C4-2B (cell line): ENCODE data around the gene CCDC88B.

ENCODE experiments used
- H3K27ac ChIP-seq: fragments of 450-650 bp; 2 replicates; pipeline ENCODE4 v1.5.1; 2017
- ZFX ChIP-seq: fragments of 450-650 bp; IDR thresholded peaks from 2 replicates; pipeline ENCODE4 v1.6.1; 2017
- TF ChIP-seq, protein P1 (sequence below): fragments of 450-650 bp; conservative IDR thresholded peaks from 2 replicates; pipeline ENCODE4 v1.5.1; 2017; ENCODE audit warnings: mild to moderate bottlenecking

CCDC88B gene

DNA sequence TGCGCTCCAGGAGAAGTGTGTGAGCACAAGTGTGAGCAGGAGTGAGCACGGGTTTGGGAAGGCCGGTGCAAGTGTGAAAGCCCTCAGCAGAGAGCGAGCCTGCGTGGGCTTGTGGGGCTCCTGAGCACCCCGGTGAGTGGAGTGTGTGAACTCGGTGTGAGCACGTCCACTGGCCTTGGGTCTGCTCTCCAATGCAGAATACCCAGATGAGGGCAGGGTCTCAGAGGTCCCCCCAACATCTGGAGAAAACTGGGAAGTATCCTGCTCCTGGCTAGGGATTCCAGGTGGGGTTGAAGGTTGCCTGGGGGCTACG is 33.5 kb upstream of the CCDC88B start:
- peak overlapping the region; percentile 89 for H3K27ac ChIP-seq
- TF ChIP-seq, protein P1, sequence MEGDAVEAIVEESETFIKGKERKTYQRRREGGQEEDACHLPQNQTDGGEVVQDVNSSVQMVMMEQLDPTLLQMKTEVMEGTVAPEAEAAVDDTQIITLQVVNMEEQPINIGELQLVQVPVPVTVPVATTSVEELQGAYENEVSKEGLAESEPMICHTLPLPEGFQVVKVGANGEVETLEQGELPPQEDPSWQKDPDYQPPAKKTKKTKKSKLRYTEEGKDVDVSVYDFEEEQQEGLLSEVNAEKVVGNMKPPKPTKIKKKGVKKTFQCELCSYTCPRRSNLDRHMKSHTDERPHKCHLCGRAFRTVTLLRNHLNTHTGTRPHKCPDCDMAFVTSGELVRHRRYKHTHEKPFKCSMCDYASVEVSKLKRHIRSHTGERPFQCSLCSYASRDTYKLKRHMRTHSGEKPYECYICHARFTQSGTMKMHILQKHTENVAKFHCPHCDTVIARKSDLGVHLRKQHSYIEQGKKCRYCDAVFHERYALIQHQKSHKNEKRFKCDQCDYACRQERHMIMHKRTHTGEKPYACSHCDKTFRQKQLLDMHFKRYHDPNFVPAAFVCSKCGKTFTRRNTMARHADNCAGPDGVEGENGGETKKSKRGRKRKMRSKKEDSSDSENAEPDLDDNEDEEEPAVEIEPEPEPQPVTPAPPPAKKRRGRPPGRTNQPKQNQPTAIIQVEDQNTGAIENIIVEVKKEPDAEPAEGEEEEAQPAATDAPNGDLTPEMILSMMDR: no peak
- no peak for TF ChIP-seq ZFX

DNA sequence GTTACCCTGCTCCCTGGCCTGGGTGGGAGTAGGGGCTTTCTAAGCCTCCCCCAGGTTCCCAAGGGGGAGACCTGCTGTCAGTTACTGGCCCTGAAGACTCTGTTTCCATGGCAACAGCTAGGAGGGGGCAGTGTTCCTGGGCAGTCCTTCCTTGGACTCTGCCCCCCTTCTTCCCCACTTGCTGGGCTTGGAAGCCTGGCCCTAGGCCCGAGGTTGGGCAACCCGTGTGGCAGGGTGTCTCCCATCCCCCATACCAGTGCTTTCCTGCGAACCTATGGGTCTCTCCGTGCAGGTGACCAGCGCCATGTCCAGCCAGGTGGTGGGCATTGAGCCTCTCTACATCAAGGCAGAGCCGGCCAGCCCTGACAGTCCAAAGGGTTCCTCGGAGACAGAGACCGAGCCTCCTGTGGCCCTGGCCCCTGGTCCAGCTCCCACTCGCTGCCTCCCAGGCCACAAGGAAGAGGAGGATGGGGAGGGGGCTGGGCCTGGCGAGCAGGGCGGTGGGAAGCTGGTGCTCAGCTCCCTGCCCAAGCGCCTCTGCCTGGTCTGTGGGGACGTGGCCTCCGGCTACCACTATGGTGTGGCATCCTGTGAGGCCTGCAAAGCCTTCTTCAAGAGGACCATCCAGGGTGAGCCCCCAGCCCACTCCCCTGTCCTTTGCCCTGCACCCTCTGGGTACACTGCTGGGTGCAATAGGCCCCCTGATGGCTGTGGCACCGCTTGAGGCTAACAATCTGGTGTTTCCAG is 33.0 kb upstream of the CCDC88B start:
- no peak for TF ChIP-seq ZFX
- TF ChIP-seq, protein P1: no peak
- peak overlapping the region; percentile 89 for H3K27ac ChIP-seq

DNA sequence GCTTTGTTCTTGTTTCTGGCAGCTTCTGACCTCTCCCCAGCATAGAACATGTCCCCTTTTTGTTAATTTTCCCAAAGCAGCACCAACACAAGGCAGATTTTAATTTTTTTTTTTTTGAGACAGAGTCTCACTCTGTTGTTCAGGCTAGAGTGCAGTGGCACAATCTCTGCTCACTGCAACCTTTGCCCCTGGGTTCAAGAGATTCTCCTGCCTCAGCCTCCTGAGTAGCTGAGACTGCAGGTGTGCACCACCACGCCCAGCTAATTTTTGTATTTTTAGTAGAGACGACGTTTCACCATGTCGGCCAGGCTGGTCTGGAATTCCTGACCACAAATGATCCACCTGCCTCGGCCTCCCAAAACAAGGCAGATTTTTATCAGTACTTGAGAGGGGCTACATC is 32.2 kb upstream of the CCDC88B start:
- H3K27ac ChIP-seq: peak overlapping the region; percentile 89

DNA sequence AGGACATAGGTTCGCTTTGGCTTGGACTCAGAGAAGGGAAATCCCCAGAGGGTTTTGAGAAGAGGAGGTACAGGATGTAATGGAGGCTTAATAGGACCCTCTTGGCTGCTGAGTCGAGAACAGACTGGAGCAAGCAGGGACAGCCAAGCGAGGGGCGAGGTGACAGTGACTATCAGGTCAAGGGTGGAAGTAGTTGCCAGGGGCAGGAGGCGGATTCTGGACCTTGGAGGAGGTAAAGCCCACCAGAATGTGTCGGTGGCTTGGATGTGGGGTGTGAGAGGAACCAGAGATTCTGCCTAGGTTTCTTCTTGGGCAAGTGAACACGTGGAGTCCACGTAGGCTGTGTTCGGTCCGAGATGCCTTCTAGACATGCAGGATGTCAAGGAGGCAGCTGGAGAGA is 27.1 kb upstream of the CCDC88B start:
- no peak overlapping the region for H3K27ac ChIP-seq
- TF ChIP-seq, protein P1: no peak
- TF ChIP-seq ZFX: no peak

DNA sequence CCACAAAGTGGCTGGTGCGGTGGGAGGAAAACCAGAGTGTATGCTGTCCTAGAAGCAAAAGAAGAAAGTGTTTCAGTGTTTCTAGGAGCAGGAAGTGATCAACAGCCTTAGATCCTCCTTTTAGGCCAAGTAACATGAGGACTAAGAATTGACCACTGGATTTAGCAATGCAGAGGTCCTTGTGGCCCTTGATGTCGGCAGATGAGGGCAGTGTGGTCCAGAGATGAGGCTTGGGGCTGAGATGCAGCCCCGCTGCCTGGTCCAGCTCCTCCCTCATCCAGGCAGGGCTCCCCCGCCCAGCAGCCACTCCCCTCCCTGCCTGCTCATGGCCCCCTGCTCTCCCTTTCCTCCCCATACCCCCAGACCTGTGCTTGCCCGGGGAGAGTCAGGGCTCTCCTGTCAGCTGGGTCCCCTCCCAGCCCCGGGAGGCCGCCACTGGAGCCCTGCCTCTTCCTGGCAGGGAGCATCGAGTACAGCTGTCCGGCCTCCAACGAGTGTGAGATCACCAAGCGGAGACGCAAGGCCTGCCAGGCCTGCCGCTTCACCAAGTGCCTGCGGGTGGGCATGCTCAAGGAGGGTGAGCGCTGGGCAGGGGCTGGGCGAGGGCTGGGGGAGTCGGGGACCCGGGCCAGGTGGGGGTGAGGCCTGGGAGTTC is 26.4 kb upstream of the CCDC88B start:
- no peak overlapping the region for H3K27ac ChIP-seq
- TF ChIP-seq, protein P1: no peak
- no peak for TF ChIP-seq ZFX

DNA sequence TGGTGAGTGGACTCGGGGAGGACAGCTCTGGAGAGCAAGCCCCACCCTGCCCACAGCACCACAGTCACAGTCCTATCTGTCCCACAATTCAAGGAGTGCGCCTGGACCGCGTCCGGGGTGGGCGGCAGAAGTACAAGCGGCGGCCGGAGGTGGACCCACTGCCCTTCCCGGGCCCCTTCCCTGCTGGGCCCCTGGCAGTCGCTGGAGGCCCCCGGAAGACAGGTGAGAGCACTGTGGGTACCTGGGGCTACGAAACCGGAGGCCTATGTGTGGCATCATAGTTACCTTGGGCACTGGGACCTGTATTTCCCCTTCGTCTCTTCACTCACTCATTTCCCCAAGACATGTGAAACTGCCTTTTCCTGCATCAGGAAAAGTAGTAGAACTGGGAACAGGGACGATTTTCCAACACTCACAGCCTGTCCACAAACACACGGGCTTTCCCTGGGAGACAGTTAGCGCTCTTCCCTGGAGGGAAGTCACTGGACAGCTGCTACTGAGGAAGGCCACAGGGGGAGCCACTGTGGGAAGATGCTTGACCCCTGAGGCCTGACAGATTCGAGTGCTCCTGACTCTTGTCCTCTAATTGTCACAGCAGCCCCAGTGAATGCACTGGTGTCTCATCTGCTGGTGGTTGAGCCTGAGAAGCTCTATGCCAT is 25.7 kb upstream of the CCDC88B start:
- TF ChIP-seq, protein P1: no peak; the same call in 1 of the 2 replicates
- no peak for TF ChIP-seq ZFX
- H3K27ac ChIP-seq: no peak overlapping the region

DNA sequence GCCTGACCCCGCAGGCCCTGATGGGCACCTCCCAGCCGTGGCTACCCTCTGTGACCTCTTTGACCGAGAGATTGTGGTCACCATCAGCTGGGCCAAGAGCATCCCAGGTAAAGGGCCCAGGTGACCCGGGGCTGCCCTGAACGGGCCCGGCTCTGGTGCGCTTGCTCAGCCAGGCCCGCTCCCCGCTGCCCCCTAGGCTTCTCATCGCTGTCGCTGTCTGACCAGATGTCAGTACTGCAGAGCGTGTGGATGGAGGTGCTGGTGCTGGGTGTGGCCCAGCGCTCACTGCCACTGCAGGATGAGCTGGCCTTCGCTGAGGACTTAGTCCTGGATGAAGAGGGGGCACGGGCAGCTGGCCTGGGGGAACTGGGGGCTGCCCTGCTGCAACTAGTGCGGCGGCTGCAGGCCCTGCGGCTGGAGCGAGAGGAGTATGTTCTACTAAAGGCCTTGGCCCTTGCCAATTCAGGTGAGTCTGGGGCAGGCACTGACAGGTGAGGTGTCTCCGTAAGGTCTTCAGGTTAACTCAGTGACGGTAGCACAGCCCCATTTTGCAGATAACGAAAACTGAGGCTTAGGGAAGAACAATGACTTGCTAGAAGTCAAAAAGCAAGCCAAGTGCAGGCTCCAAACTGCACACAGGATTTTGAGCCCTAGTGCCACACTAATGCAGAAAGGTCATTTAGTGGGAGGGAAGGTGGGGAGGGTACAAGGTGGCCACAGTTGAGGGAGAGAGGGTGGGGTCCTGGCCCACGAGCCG is 25.0 kb upstream of the CCDC88B start:
- TF ChIP-seq, protein P1: no peak; the same call in 1 of the 2 replicates
- peak; percentile 22; the same call in 1 of the 2 replicates for TF ChIP-seq ZFX
- H3K27ac ChIP-seq: peak overlapping the region; percentile 95; the same call in 1 of the 2 replicates

DNA sequence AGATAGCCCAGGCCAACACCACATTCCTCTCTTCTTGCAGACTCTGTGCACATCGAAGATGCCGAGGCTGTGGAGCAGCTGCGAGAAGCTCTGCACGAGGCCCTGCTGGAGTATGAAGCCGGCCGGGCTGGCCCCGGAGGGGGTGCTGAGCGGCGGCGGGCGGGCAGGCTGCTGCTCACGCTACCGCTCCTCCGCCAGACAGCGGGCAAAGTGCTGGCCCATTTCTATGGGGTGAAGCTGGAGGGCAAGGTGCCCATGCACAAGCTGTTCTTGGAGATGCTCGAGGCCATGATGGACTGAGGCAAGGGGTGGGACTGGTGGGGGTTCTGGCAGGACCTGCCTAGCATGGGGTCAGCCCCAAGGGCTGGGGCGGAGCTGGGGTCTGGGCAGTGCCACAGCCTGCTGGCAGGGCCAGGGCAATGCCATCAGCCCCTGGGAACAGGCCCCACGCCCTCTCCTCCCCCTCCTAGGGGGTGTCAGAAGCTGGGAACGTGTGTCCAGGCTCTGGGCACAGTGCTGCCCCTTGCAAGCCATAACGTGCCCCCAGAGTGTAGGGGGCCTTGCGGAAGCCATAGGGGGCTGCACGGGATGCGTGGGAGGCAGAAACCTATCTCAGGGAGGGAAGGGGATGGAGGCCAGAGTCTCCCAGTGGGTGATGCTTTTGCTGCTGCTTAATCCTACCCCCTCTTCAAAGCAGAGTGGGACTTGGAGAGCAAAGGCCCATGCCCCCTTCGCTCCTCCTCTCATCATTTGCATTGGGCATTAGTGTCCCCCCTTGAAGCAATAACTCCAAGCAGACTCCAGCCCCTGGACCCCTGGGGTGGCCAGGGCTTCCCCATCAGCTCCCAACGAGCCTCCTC is 24.1 kb upstream of the CCDC88B start:
- peak overlapping the region; percentile 95 for H3K27ac ChIP-seq
